Measurements from ENCODE around the gene TCF12. TPM values are rescaled to one million over a fixed set of nuclear protein-coding genes. Genes with fewer than 3 reads are reported as not detected.
"Not testable (repeated sequence)": the region's sequence is repeated elsewhere in the genome, so short reads cannot be mapped to it uniquely, and the experiment has no call there.

The TCF12 gene
- polyA plus RNA-seq, 1 donor = 194 TPM

GRCh38 chr15:56943403-56943802 lies 25.0 kb downstream of the TCF12 start:
- DNase-seq = no peak

GRCh38 chr15:56944485-56944884 lies 26.0 kb downstream of the TCF12 start:
- DNase-seq = no peak

GRCh38 chr15:56946150-56946549 lies 27.7 kb downstream of the TCF12 start:
- DNase-seq = no peak

- no peak for DNase-seq
These were observed 29.7 kb downstream of the TCF12 start for GRCh38 chr15:56948000-56948763.

- DNase-seq = peak; percentile 29
These were observed 30.3 kb downstream of the TCF12 start for GRCh38 chr15:56948764-56949101.

GRCh38 chr15:56950979-56951378 lies 32.5 kb downstream of the TCF12 start:
- DNase-seq = no peak

- no peak for DNase-seq
These were observed 35.3 kb downstream of the TCF12 start for GRCh38 chr15:56953790-56954189.

- not testable (repeated sequence) for DNase-seq
These were observed 36.6 kb downstream of the TCF12 start for GRCh38 chr15:56955011-56955410.

GRCh38 chr15:56956538-56956937 lies 38.1 kb downstream of the TCF12 start:
- no peak for DNase-seq

- DNase-seq = no peak
These were observed 39.5 kb downstream of the TCF12 start for GRCh38 chr15:56957812-56958406.

GRCh38 chr15:56959318-56959648 lies 40.8 kb downstream of the TCF12 start:
- no peak for DNase-seq

- no peak for DNase-seq
These were observed 41.7 kb downstream of the TCF12 start for GRCh38 chr15:56960116-56960515.

GRCh38 chr15:56963126-56963525 lies 44.7 kb downstream of the TCF12 start:
- DNase-seq = no peak

GRCh38 chr15:56963710-56964109 lies 45.3 kb downstream of the TCF12 start:
- no peak for DNase-seq

GRCh38 chr15:56964182-56964581 lies 45.7 kb downstream of the TCF12 start:
- no peak for DNase-seq

GRCh38 chr15:56965231-56966013 lies 47.0 kb downstream of the TCF12 start:
- DNase-seq = no peak

GRCh38 chr15:56967336-56967735 lies 48.9 kb downstream of the TCF12 start:
- no peak for DNase-seq

GRCh38 chr15:56968256-56968655 lies 49.8 kb downstream of the TCF12 start:
- no peak for DNase-seq

- DNase-seq = no peak
These were observed 50.4 kb downstream of the TCF12 start for GRCh38 chr15:56968821-56969220.

GRCh38 chr15:56969265-56969895 lies 50.9 kb downstream of the TCF12 start:
- DNase-seq = no peak

- DNase-seq = no peak
These were observed 53.1 kb downstream of the TCF12 start for GRCh38 chr15:56971571-56971970.

GRCh38 chr15:56972016-56972415 lies 53.6 kb downstream of the TCF12 start:
- DNase-seq = no peak

- DNase-seq = no peak
These were observed 54.0 kb downstream of the TCF12 start for GRCh38 chr15:56972426-56972825.

Data from left kidney (tissue), 2 donors.